Gastrocnemius medialis (tissue), 4 donors: Measurements from ENCODE around the gene ANKRD39. TPM values are rescaled to one million over a fixed set of nuclear protein-coding genes. Genes with fewer than 3 reads are reported as not detected.

ENCODE experiments used
- ATAC-seq, 2 donors: fragments of 150-250 bp; one replicate each; pipeline ENCODE4 v1.9.1; 2016
- DNase-seq, 2 donors: peaks; one replicate each; pipeline ENCODE4 v3.0.0-alpha.2; 2019
- H3K27ac ChIP-seq, 4 donors: fragments of 200-600 bp; sonication (generic); 1 replicate in 1 of 4; 2 replicates in 3 of 4; pipeline ENCODE4 v1.5.1; 2016 to 2018; ENCODE audit warnings: mild to moderate bottlenecking in 2 of 4, moderate library complexity in 1 of 4
- H3K27me3 ChIP-seq, 3 donors: fragments of 200-600 bp; sonication (generic) in 2 of 3; 1 replicate in 1 of 3; 2 replicates in 2 of 3; pipeline versions ENCODE4 v1.5.1 to v1.6.0; 2016 to 2019; ENCODE audit warnings: mild to moderate bottlenecking in 1 of 3, moderate library complexity in 1 of 3
- H3K36me3 ChIP-seq, 2 donors: fragments of 200-600 bp; sonication (generic) in 1 of 2; one replicate each; pipeline ENCODE4 v1.5.1; 2017 to 2018
- H3K4me1 ChIP-seq, 2 donors: fragments of 200-600 bp; sonication (generic) in 1 of 2; one replicate each; pipeline ENCODE4 v1.5.1; 2016 to 2017; ENCODE audit warnings: mild to moderate bottlenecking in 2 of 2
- H3K4me3 ChIP-seq, 4 donors: fragments of 200-600 bp; sonication (generic) in 3 of 4; 1 replicate in 1 of 4; 2 replicates in 3 of 4; pipeline ENCODE4 v1.5.1; 2016 to 2019; ENCODE audit warnings: mild to moderate bottlenecking in 2 of 4
- H3K9me3 ChIP-seq, 3 donors: fragments of 200-600 bp; sonication (generic) in 2 of 3; 1 replicate in 1 of 3; 2 replicates in 2 of 3; pipeline ENCODE4 v1.5.1; 2016 to 2019
- CTCF ChIP-seq, 5 experiments: fragments of 450-650 bp in 3 of 5; fragments of 200-600 bp in 2 of 5; sonication (generic) in 2 of 5; IDR thresholded peaks in 4 of 5; conservative IDR thresholded peaks in 1 of 5; 1 replicate in 4 of 5; 2 replicates in 1 of 5; pipeline ENCODE4 v1.5.1; 2016 to 2019; ENCODE audit warnings: antibody characterized with exemption in 5 of 5, mild to moderate bottlenecking in 3 of 5, moderate library complexity in 3 of 5
- POLR2A ChIP-seq, 2 donors: fragments of 450-650 bp; IDR thresholded peaks; one replicate each; pipeline ENCODE4 v1.6.1; 2017; ENCODE audit warnings: antibody characterized with exemption in 2 of 2, mild to moderate bottlenecking in 2 of 2, moderate library complexity in 2 of 2
- in situ Hi-C, 4 donors: fragments of 200-750 bp; cut with MboI; loops; one replicate each; pipeline versions ENCODE4 v1.15.0 to v1.8.0; 2017; ENCODE audit warnings: low sequenced_read_pairs in 4 of 4
- intact Hi-C: fragments of 100-400 bp; cut with DNase I; formaldehyde crosslinking; loops from one replicate; pipeline ENCODE4 v1.15.1; 2023; ENCODE audit warnings: low total_unique reads
- total RNA-seq, 4 donors: library from RNA; depleted of rRNA; stranded (reverse); fragments of >200 nt; gene quantifications; one replicate each; pipeline versions ENCODE4 v1.1.0 to v1.2.3, GENCODE V29; 2016

The ANKRD39 gene
- total RNA-seq, 4 donors from 2014 or later: 25.8 to 50.6 (median 43.8) TPM

GRCh38 chr2:96860065-96861029 is 2.5 kb upstream of the ANKRD39 start:
- intact Hi-C loops (no loop called here), in situ Hi-C loops (no loop called here)
- DNase-seq (no peak), ATAC-seq (no peak)
- H3K27me3 ChIP-seq: no peaks in the 10 kb centered on the region
- H3K27ac ChIP-seq: peak overlapping the region in 3 of 4 donors; percentile 74 to 76 (median 74)
- H3K36me3 ChIP-seq: peaks cover 0 to 46% of the 10 kb centered on the region in 2 donors
- TF ChIP-seq POLR2A (IDR thresholded peaks at IDR 0.05) (no peak), CTCF (IDR thresholded peaks at IDR 0.05 in 4 of 5, conservative IDR thresholded peaks at IDR 0.05 in 1 of 5) (no peak)
- peaks cover 12 to 19% of the 10 kb centered on the region in 2 donors for H3K4me1 ChIP-seq
- no peaks in the 10 kb centered on the region for H3K9me3 ChIP-seq
- no peak overlapping the region for H3K4me3 ChIP-seq

- intact Hi-C loops (loop anchor here (5.0 kb wide), 3 partner anchors 97 to 253 kb away; partner anchors contain the start of genes ANKRD36, CNNM4 and KANSL3), in situ Hi-C loops (loop anchor here in 3 of 4 donors (5.0 kb wide), 1 partner anchor 93 kb away; no protein-coding TSS in a partner anchor)
- H3K4me3 ChIP-seq: no peak overlapping the region
- H3K9me3 ChIP-seq: no peaks in the 10 kb centered on the region
- TF ChIP-seq POLR2A (IDR thresholded peaks at IDR 0.05): no peak
- no peak for TF ChIP-seq CTCF (IDR thresholded peaks at IDR 0.05 in 4 of 5, conservative IDR thresholded peaks at IDR 0.05 in 1 of 5)
- no peaks in the 10 kb centered on the region for H3K27me3 ChIP-seq
- ATAC-seq (no peak), DNase-seq (no peak)
- H3K27ac ChIP-seq: peak overlapping the region; percentile 74 to 90 (median 75)
- peaks cover 0 to 39% of the 10 kb centered on the region in 2 donors for H3K36me3 ChIP-seq
- peaks cover 12 to 19% of the 10 kb centered on the region in 2 donors for H3K4me1 ChIP-seq
Measured at GRCh38 chr2:96859681-96860064, 1.9 kb upstream of the ANKRD39 start.

DNA sequence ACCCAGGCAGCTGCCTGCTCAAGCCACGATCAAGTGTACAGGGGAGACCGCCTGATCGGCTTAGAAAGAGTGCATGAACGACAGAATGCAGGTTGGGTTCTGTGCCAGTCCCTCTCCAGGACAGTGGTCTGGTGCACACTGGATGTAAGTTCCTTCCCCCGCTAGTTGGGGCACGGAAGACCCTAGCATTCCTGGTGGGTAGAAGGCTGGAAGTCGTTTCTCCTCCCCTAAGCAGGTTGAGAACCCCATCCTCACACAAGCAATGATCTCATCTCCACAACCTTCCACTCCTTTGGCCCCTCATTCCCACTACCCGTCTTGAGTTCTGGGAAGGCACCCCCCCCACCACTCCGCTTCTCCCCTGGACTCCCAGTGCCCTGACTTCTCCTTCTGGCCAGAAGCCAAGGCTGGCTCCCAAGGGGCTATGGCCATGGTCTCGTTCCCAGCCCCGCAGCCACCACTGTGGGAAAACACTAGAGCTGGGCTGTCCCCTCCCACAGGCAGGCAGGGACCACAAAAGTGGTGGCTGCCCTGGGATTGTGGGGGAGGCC is 1.4 kb upstream of the ANKRD39 start:
- TF ChIP-seq POLR2A (IDR thresholded peaks at IDR 0.05) (no peak), CTCF (IDR thresholded peaks at IDR 0.05 in 4 of 5, conservative IDR thresholded peaks at IDR 0.05 in 1 of 5) (no peak)
- Histone ChIP-seq H3K27me3 (no peaks in the 10 kb centered on the region), H3K27ac (peak overlapping the region; percentile 74 to 90 (median 75)), H3K4me1 (peaks cover 12 to 19% of the 10 kb centered on the region in 2 donors), H3K4me3 (peak overlapping the region in 3 of 4 donors; percentile 56 to 89 (median 87)), H3K9me3 (no peaks in the 10 kb centered on the region), H3K36me3 (peaks cover 0 to 34% of the 10 kb centered on the region in 2 donors)
- DNase-seq: no peak
- no peak for ATAC-seq
- intact Hi-C loops: loop anchor here (5.0 kb wide), 3 partner anchors 97 to 253 kb away; partner anchors contain the start of genes ANKRD36, CNNM4 and KANSL3
- in situ Hi-C loops: loop anchor here in 3 of 4 donors (5.0 kb wide), 1 partner anchor 93 kb away; no protein-coding TSS in a partner anchor

DNA sequence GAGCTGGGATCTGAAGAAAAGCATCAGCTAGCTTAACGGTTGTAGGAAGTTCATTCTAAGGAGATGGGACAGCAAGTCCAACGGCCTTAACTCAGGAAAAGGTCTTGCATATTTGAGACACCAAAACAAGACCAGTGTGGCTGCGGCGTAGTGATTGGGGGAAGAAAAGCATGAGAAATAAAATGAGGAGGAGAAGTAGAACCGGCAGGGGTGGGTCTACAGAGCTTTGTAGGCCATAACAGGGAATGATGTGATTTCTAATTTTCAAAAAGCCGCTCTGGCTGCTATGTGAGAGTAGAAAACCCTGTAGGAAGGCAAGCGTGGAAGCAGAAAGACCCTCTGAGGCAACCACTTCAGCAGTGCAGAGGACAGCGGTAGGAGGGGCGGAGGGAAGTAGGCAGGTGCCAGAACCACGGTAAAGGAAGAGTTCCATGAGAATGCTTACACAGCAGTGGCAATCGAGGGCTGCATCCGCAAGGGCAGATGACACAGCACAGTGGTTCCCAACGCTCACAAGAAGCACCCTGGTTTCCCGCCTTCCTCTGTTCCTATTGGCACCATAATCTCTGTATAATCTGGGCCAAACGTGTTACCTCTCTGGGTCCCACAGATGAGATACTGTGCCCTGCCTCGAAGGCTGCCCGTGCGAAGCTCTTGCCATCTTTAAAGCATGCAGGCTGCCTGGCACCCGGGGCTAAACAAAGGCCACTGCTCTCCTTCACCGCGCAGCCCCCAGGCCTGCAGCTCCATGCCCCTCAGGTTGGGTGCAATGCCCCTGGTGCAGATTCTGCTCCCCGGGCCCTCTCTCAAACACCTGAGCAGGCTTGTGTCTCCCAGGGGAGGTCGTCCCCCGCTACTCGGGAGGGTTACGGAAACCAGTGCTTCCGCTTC is 795 bp downstream of the ANKRD39 start:
- H3K4me3 ChIP-seq: peak overlapping the region; percentile 69 to 90 (median 88)
- no peaks in the 10 kb centered on the region for H3K27me3 ChIP-seq
- peak in 1 of 2 donors; percentile 34 for DNase-seq
- ATAC-seq: peak; percentile 4 to 7
- H3K36me3 ChIP-seq: peaks cover 0 to 38% of the 10 kb centered on the region in 2 donors
- peaks cover 12 to 19% of the 10 kb centered on the region in 2 donors for H3K4me1 ChIP-seq
- intact Hi-C loops (loop anchor here (5.0 kb wide), 3 partner anchors 95 to 255 kb away; partner anchors contain the start of genes ANKRD36, CNNM4 and KANSL3), in situ Hi-C loops (loop anchor here in 3 of 4 donors (5.0 kb wide), 1 partner anchor 95 kb away; no protein-coding TSS in a partner anchor)
- peak overlapping the region; percentile 86 to 93 (median 91) for H3K27ac ChIP-seq
- no peaks in the 10 kb centered on the region for H3K9me3 ChIP-seq
- TF ChIP-seq CTCF (IDR thresholded peaks at IDR 0.05 in 4 of 5, conservative IDR thresholded peaks at IDR 0.05 in 1 of 5) (no peak), POLR2A (IDR thresholded peaks at IDR 0.05) (no peak)
